Brain microvascular endothelial cell (primary cell): Measurements from ENCODE around the gene NXT1.

Experiments used
- DNase-seq: peaks from one replicate; pipeline ENCODE4 v3.0.0-alpha.2; 2020
- H3K27ac ChIP-seq: fragments of 250-450 bp; sonication (Bioruptor Pico); 2 replicates; pipeline ENCODE4 v1.5.1; 2020; ENCODE audit warnings: mild to moderate bottlenecking, moderate library complexity
- H3K27me3 ChIP-seq: fragments of 250-450 bp; sonication (Bioruptor Pico); replicated peaks from 2 replicates; pipeline ENCODE4 v1.5.1; 2020; ENCODE audit warnings: mild to moderate bottlenecking
- H3K36me3 ChIP-seq: fragments of 250-450 bp; sonication (Bioruptor Pico); replicated peaks from 2 replicates; pipeline ENCODE4 v1.5.1; 2020; ENCODE audit warnings: mild to moderate bottlenecking
- H3K4me3 ChIP-seq: 2 replicates; pipeline ENCODE4 v1.5.1; 2011; ENCODE audit warnings: low read depth, mild to moderate bottlenecking, control low read depth, low read length, moderate library complexity
- in situ Hi-C: cut with HindIII; loops from 2 replicates; pipeline ENCODE4 v1.10.0; 2017; ENCODE audit warnings: low sequenced_read_pairs, low pct_ligation_motif_present
- TF ChIP-seq, protein P1 (sequence below): IDR thresholded peaks from 2 replicates; pipeline ENCODE4 v1.5.1; 2011; ENCODE audit warnings: low read depth, mild to moderate bottlenecking, moderate library complexity, low read length, control low read depth, inconsistent platforms; ENCODE audit errors: missing control alignments

NXT1 gene

DNA sequence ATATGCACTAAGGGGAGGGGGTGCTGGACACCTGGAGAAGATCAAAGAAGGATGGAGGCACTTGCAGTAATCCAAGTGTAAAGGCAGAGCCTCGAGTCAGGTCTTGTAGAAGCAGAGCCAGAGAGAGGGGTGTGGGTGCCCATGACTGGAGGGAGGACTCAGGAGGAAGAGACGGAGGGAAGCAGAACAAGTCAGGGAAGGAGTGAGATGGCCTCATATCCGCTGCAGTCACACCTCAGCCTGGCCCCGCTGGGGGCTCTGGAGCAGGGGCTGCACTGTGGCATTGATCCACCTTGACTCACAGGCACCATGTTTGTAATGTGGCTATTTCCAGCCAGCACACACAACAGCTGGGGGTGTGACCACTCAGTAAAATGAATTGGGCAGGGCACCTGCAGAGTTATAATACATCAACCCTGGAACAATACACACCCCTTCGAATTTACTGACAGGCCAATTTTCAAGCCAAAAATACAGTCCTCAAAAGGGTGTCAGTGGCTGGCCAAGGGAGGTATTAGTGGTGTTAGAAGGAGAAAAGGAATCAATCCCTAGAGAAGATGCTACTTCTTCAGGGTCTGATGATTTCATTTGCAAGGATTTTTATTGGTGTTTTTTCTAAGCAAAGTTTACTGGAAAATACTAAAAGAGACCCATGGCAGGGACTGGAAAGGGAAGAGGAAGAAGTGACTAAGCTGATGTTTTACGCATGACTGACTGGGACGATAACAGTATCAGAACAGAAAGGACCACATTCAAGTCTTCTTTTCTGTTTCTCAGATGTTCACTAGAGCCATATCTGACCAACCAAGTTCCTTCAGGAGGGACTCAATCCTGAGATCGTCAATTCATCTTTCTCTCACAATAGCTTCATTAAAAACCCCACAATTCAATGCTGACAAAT, 18.9 kb upstream of the NXT1 start:
- no peak overlapping the region for H3K4me3 ChIP-seq
- in situ Hi-C loops = loop anchor here (25.0 kb wide), 1 partner anchor 644 kb away; no protein-coding TSS in a partner anchor
- H3K27me3 ChIP-seq = no peaks in the 10 kb centered on the region
- TF ChIP-seq, protein P1, sequence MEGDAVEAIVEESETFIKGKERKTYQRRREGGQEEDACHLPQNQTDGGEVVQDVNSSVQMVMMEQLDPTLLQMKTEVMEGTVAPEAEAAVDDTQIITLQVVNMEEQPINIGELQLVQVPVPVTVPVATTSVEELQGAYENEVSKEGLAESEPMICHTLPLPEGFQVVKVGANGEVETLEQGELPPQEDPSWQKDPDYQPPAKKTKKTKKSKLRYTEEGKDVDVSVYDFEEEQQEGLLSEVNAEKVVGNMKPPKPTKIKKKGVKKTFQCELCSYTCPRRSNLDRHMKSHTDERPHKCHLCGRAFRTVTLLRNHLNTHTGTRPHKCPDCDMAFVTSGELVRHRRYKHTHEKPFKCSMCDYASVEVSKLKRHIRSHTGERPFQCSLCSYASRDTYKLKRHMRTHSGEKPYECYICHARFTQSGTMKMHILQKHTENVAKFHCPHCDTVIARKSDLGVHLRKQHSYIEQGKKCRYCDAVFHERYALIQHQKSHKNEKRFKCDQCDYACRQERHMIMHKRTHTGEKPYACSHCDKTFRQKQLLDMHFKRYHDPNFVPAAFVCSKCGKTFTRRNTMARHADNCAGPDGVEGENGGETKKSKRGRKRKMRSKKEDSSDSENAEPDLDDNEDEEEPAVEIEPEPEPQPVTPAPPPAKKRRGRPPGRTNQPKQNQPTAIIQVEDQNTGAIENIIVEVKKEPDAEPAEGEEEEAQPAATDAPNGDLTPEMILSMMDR = no peak
- no peaks in the 10 kb centered on the region for H3K36me3 ChIP-seq
- H3K27ac ChIP-seq = peak overlapping the region; percentile 26
- DNase-seq = peak; percentile 25

DNA sequence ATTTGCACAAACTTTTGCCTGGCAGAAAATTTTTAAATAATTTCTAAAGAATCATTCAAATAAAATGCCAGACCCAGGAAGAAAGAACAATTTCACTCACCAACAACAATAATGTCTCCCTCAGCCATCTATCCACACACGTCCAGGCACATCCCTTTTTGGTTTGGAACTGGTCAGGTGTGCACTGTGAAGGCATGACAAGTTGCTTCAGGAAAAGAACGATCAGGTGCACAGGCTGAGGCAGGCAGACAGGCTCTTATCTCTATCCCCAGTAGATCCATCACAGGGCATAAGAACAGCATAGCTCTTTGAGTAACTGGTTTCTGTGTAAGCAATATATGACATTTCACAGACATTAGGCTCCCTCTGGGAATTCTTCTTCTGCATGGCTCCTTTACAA, 18.1 kb upstream of the NXT1 start:
- no peaks in the 10 kb centered on the region for H3K27me3 ChIP-seq
- TF ChIP-seq, protein P1 = no peak
- H3K4me3 ChIP-seq = no peak overlapping the region
- H3K36me3 ChIP-seq = no peaks in the 10 kb centered on the region
- in situ Hi-C loops = loop anchor here (25.0 kb wide), 1 partner anchor 645 kb away; no protein-coding TSS in a partner anchor
- no peak overlapping the region for H3K27ac ChIP-seq
- no peak for DNase-seq

GRCh38 chr20:23334111-23334510, 16.5 kb upstream of the NXT1 start:
- H3K4me3 ChIP-seq = no peak overlapping the region
- in situ Hi-C loops = loop anchor here (25.0 kb wide), 1 partner anchor 647 kb away; no protein-coding TSS in a partner anchor
- no peak for DNase-seq
- H3K36me3 ChIP-seq = no peaks in the 10 kb centered on the region
- TF ChIP-seq, protein P1 = no peak
- H3K27ac ChIP-seq = no peak overlapping the region
- no peaks in the 10 kb centered on the region for H3K27me3 ChIP-seq

DNA sequence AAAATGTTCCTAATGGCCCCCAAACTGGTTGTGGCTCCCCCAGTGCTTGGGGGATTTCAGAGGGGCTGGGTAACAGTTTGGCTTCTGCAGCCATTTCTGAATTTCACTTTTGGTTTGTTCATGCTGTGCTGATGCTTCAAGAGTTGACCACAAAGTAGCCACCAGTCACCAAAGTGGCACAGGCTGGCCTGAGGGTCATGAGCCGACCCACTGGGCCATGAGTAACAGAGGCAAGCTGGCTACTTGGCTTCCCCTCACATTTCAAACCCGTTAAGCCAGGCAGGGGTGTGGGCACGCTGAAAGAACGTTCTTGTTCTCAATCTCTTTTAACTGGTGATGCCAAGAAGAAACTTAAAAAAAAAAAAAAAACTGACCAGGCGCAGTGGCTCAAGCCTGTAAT, 15.1 kb upstream of the NXT1 start:
- no peak for DNase-seq
- in situ Hi-C loops = loop anchor here (25.0 kb wide), 1 partner anchor 648 kb away; no protein-coding TSS in a partner anchor
- TF ChIP-seq, protein P1 = no peak
- Histone ChIP-seq H3K4me3 (no peak overlapping the region), H3K36me3 (no peaks in the 10 kb centered on the region), H3K27ac (no peak overlapping the region), H3K27me3 (no peaks in the 10 kb centered on the region)

DNA sequence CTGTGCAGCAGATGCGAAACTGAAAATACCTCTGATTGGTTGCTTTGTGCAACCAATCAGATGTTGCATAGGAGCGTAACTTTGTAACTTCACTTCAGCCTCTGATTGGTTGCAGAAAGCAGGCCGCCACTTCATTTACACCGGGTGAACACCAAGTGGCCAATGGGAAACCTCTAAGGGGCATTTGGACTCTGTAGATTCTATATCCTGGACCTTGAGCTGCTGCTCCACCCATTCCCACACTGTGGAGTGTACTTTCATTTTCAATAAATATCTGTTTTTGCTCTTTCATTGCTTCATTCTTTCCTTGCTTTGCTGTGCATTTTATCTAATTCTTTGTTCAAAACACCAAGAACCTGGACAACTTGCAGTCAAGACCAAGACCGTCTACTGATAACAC, 14.1 kb upstream of the NXT1 start:
- H3K27me3 ChIP-seq = no peaks in the 10 kb centered on the region
- in situ Hi-C loops = loop anchor here (25.0 kb wide), 1 partner anchor 649 kb away; no protein-coding TSS in a partner anchor
- TF ChIP-seq, protein P1 = no peak

More for the DNA sequence above, 14.1 kb upstream of the NXT1 start:
- DNase-seq = no peak
- no peaks in the 10 kb centered on the region for H3K36me3 ChIP-seq
- no peak overlapping the region for H3K27ac ChIP-seq
- H3K4me3 ChIP-seq = no peak overlapping the region
